ENCODE measurements around the gene DPYSL5.
"Not testable (repeated sequence)": the region's sequence is repeated elsewhere in the genome, so short reads cannot be mapped to it uniquely, and the experiment has no call there.

DPYSL5 gene

GRCh38 chr2:26847655-26848335, at the start of gene DPYSL5:
Gene DPYSL5 (plus strand): TSS chr2:26848132. CDS start chr2:26898500, 50,368 bp downstream.
- peak; percentile 40 to 91 (median 82) for DNase-seq
- intact Hi-C loops (cut with DNase I), result loop anchor here (2.0 to 5.0 kb wide), 2 partner anchors 75 to 95 kb away; no protein-coding TSS in a partner anchor

- intact Hi-C loops (cut with DNase I), result no loop called here
- DNase-seq, result no peak
Observed at GRCh38 chr2:26801328-26801727, 46.6 kb upstream of the DPYSL5 start.

- intact Hi-C loops (cut with DNase I), result no loop called here
- no peak for DNase-seq
Observed at GRCh38 chr2:26801796-26802195, 46.1 kb upstream of the DPYSL5 start.

GRCh38 chr2:26805241-26805676, 42.7 kb upstream of the DPYSL5 start:
- no peak for DNase-seq
- intact Hi-C loops (cut with DNase I), result no loop called here

GRCh38 chr2:26807788-26808460, 40.0 kb upstream of the DPYSL5 start:
- DNase-seq, result peak in 25 of 42 donors; percentile 9 to 66 (median 35)
- intact Hi-C loops (cut with DNase I), result no loop called here

GRCh38 chr2:26809211-26809610, 38.7 kb upstream of the DPYSL5 start:
- intact Hi-C loops (cut with DNase I), result no loop called here

GRCh38 chr2:26809876-26810577, 37.9 kb upstream of the DPYSL5 start:
- DNase-seq, result peak in 12 of 42 donors; percentile 5 to 49 (median 19)
- intact Hi-C loops (cut with DNase I), result no loop called here

More at GRCh38 chr2:26809211-26809610, 38.7 kb upstream of the DPYSL5 start:
- no peak for DNase-seq

- DNase-seq, result peak in 2 of 42 donors; percentile 12 to 16
- intact Hi-C loops (cut with DNase I), result no loop called here
Observed at GRCh38 chr2:26811261-26811660, 36.7 kb upstream of the DPYSL5 start.

- intact Hi-C loops (cut with DNase I), result no loop called here
- peak in 1 of 42 donors; percentile 7 for DNase-seq
Observed at GRCh38 chr2:26811791-26812694, 35.9 kb upstream of the DPYSL5 start.

- peak in 1 of 42 donors; percentile 8 for DNase-seq
- intact Hi-C loops (cut with DNase I), result no loop called here
Observed at GRCh38 chr2:26812731-26813130, 35.2 kb upstream of the DPYSL5 start.

GRCh38 chr2:26814072-26814765, 33.7 kb upstream of the DPYSL5 start:
- intact Hi-C loops (cut with DNase I); DNase-seq: not testable (repeated sequence)

GRCh38 chr2:26816893-26817292, 31.0 kb upstream of the DPYSL5 start:
- DNase-seq, result no peak
- intact Hi-C loops (cut with DNase I), result no loop called here

- DNase-seq, result peak in 5 of 42 donors; percentile 5 to 42 (median 25)
- intact Hi-C loops (cut with DNase I), result no loop called here
Observed at GRCh38 chr2:26818255-26818654, 29.7 kb upstream of the DPYSL5 start.

GRCh38 chr2:26818972-26819371, 29.0 kb upstream of the DPYSL5 start:
- intact Hi-C loops (cut with DNase I), result no loop called here
- peak in 10 of 42 donors; percentile 7 to 49 (median 22) for DNase-seq

- intact Hi-C loops (cut with DNase I), result no loop called here
- no peak for DNase-seq
Observed at GRCh38 chr2:26820932-26821331, 27.0 kb upstream of the DPYSL5 start.

GRCh38 chr2:26822877-26823276, 25.1 kb upstream of the DPYSL5 start:
- DNase-seq, result peak in 6 of 42 donors; percentile 6 to 45 (median 22)
- intact Hi-C loops (cut with DNase I), result no loop called here

- intact Hi-C loops (cut with DNase I), result no loop called here
- no peak for DNase-seq
Observed at GRCh38 chr2:26838121-26838906, 9.6 kb upstream of the DPYSL5 start.
